H1 (cell line): ENCODE data around the gene NELL1. TPM values are rescaled to one million over a fixed set of nuclear protein-coding genes. Genes with fewer than 3 reads are reported as not detected.

Experiments
- BCL11A ChIP-seq, 2 experiments: IDR thresholded peaks; one replicate each; pipeline ENCODE4 v1.6.1; 2011; ENCODE audit warnings: low read depth in 2 of 2, low read length in 2 of 2, mild to moderate bottlenecking in 2 of 2
- HDAC2 ChIP-seq, 2 experiments: fragments of 300-600 bp in 1 of 2; sonication (generic) in 1 of 2; IDR thresholded peaks; 2 replicates each; pipeline ENCODE4 v1.6.1; 2011 to 2012; ENCODE audit warnings: low read depth in 2 of 2, low read length in 2 of 2, mild to moderate bottlenecking in 2 of 2, moderate library complexity in 2 of 2, borderline replicate concordance in 1 of 2, inconsistent platforms in 1 of 2
- POU5F1 ChIP-seq: IDR thresholded peaks from 2 replicates; pipeline ENCODE4 v1.6.1; 2011; ENCODE audit warnings: low read depth, mild to moderate bottlenecking, low read length, moderate library complexity
- TEAD4 ChIP-seq: IDR thresholded peaks from 2 replicates; pipeline ENCODE4 v1.6.1; 2012; ENCODE audit warnings: low read depth, low read length, inconsistent platforms, mixed read lengths
- polyA plus RNA-seq, 7 experiments: library from polyadenylated mRNA; depleted of rRNA in 3 of 7; stranded (reverse) in 5 of 7; unstranded in 2 of 7; fragments of >200 nt in 5 of 7; fragments of 200-250 nt in 2 of 7; gene quantifications; 1 replicate in 5 of 7; 2 replicates in 1 of 7; 4 replicates in 1 of 7; pipeline versions ENCODE4 v1.2.1 to v1.2.3, GENCODE V29; 2011 to 2013; ENCODE audit warnings: missing spikeins in 2 of 7, mixed read lengths in 2 of 7
- total RNA-seq: library from RNA; stranded (reverse); fragmentation: NEBNext Ultra II Directional; extraction: Animal tissue kit (Norgen Biotek cat#: 25700); gene quantifications from 2 replicates; pipeline ENCODE4 v1.2.1, GENCODE V29; 2021
- TF ChIP-seq, protein P1 (sequence below): fragments of 300-600 bp; sonication (generic); IDR thresholded peaks from 2 replicates; pipeline ENCODE4 v1.7.1; 2012; ENCODE audit warnings: low read length, moderate library complexity, mild to moderate bottlenecking, inconsistent platforms; ENCODE audit not compliant: insufficient replicate concordance
- TF ChIP-seq, protein P2 (sequence below): IDR thresholded peaks from 2 replicates; pipeline ENCODE4 v1.6.1; 2012; ENCODE audit warnings: inconsistent platforms
- TF ChIP-seq, protein P3 (sequence below): IDR thresholded peaks from 2 replicates; pipeline ENCODE4 v1.6.1; 2012; ENCODE audit warnings: low read length, inconsistent platforms

NELL1 gene
- total and polyA plus RNA-seq, 2 of the 8 experiments (the other 6 are each of a cell fraction or from before 2014, with no cell fraction given): 0.21 TPM; not detected in 1

DNA sequence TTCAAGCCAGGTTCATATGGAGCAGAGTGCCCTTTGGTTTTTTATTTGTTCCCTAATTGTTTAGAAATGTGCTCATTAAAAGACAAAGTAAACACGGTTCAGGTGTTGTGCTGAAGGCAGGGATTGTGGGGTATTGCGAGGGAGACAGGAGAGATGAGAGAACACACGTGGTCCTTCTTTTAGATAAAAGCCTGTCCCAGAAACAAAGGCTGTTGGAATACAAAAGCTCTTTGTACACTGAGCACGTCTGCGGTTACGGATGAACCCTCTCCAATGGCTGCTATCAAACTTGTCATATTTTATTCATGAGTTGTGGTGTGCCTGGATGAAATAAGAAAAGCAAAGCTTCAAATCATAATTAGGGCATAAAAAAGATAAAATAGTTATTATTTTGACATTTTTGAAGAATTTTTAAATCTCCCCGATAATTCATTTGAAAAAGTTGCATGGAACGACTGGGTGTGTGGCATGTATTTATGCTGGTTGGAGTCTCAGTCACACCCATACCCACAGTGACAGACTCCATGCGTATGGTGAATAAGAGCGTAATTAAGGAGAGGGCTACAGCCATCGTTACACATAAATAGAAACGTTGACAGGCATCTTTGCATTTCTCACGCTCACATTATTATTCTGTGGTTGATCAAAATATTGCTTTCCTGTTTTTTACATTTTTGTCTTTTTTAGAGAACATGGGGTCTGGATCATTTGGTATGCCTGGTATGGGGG is 92.9 kb downstream of the NELL1 start (continued):
- TF ChIP-seq, protein P1, sequence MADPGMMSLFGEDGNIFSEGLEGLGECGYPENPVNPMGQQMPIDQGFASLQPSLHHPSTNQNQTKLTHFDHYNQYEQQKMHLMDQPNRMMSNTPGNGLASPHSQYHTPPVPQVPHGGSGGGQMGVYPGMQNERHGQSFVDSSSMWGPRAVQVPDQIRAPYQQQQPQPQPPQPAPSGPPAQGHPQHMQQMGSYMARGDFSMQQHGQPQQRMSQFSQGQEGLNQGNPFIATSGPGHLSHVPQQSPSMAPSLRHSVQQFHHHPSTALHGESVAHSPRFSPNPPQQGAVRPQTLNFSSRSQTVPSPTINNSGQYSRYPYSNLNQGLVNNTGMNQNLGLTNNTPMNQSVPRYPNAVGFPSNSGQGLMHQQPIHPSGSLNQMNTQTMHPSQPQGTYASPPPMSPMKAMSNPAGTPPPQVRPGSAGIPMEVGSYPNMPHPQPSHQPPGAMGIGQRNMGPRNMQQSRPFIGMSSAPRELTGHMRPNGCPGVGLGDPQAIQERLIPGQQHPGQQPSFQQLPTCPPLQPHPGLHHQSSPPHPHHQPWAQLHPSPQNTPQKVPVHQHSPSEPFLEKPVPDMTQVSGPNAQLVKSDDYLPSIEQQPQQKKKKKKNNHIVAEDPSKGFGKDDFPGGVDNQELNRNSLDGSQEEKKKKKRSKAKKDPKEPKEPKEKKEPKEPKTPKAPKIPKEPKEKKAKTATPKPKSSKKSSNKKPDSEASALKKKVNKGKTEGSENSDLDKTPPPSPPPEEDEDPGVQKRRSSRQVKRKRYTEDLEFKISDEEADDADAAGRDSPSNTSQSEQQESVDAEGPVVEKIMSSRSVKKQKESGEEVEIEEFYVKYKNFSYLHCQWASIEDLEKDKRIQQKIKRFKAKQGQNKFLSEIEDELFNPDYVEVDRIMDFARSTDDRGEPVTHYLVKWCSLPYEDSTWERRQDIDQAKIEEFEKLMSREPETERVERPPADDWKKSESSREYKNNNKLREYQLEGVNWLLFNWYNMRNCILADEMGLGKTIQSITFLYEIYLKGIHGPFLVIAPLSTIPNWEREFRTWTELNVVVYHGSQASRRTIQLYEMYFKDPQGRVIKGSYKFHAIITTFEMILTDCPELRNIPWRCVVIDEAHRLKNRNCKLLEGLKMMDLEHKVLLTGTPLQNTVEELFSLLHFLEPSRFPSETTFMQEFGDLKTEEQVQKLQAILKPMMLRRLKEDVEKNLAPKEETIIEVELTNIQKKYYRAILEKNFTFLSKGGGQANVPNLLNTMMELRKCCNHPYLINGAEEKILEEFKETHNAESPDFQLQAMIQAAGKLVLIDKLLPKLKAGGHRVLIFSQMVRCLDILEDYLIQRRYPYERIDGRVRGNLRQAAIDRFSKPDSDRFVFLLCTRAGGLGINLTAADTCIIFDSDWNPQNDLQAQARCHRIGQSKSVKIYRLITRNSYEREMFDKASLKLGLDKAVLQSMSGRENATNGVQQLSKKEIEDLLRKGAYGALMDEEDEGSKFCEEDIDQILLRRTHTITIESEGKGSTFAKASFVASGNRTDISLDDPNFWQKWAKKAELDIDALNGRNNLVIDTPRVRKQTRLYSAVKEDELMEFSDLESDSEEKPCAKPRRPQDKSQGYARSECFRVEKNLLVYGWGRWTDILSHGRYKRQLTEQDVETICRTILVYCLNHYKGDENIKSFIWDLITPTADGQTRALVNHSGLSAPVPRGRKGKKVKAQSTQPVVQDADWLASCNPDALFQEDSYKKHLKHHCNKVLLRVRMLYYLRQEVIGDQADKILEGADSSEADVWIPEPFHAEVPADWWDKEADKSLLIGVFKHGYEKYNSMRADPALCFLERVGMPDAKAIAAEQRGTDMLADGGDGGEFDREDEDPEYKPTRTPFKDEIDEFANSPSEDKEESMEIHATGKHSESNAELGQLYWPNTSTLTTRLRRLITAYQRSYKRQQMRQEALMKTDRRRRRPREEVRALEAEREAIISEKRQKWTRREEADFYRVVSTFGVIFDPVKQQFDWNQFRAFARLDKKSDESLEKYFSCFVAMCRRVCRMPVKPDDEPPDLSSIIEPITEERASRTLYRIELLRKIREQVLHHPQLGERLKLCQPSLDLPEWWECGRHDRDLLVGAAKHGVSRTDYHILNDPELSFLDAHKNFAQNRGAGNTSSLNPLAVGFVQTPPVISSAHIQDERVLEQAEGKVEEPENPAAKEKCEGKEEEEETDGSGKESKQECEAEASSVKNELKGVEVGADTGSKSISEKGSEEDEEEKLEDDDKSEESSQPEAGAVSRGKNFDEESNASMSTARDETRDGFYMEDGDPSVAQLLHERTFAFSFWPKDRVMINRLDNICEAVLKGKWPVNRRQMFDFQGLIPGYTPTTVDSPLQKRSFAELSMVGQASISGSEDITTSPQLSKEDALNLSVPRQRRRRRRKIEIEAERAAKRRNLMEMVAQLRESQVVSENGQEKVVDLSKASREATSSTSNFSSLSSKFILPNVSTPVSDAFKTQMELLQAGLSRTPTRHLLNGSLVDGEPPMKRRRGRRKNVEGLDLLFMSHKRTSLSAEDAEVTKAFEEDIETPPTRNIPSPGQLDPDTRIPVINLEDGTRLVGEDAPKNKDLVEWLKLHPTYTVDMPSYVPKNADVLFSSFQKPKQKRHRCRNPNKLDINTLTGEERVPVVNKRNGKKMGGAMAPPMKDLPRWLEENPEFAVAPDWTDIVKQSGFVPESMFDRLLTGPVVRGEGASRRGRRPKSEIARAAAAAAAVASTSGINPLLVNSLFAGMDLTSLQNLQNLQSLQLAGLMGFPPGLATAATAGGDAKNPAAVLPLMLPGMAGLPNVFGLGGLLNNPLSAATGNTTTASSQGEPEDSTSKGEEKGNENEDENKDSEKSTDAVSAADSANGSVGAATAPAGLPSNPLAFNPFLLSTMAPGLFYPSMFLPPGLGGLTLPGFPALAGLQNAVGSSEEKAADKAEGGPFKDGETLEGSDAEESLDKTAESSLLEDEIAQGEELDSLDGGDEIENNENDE: no peak
- TF ChIP-seq, protein P2, sequence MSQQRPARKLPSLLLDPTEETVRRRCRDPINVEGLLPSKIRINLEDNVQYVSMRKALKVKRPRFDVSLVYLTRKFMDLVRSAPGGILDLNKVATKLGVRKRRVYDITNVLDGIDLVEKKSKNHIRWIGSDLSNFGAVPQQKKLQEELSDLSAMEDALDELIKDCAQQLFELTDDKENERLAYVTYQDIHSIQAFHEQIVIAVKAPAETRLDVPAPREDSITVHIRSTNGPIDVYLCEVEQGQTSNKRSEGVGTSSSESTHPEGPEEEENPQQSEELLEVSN: no peak
- TF ChIP-seq HDAC2 (IDR thresholded peaks at IDR 0.05; ENCODE audit: borderline replicate concordance in 1 of 2, low read depth in 2 of 2, low read length in 2 of 2): no peak
- no peak for TF ChIP-seq BCL11A (IDR thresholded peaks at IDR 0.05; ENCODE audit: low read depth in 2 of 2, low read length in 2 of 2)
- TF ChIP-seq, protein P3, sequence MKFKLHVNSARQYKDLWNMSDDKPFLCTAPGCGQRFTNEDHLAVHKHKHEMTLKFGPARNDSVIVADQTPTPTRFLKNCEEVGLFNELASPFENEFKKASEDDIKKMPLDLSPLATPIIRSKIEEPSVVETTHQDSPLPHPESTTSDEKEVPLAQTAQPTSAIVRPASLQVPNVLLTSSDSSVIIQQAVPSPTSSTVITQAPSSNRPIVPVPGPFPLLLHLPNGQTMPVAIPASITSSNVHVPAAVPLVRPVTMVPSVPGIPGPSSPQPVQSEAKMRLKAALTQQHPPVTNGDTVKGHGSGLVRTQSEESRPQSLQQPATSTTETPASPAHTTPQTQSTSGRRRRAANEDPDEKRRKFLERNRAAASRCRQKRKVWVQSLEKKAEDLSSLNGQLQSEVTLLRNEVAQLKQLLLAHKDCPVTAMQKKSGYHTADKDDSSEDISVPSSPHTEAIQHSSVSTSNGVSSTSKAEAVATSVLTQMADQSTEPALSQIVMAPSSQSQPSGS: no peak
- TF ChIP-seq POU5F1: no peak
- TF ChIP-seq TEAD4: no peak
